Measurements from ENCODE around the gene FHL2. TPM values are rescaled to one million over a fixed set of nuclear protein-coding genes. Genes with fewer than 3 reads are reported as not detected.

FHL2 gene
- total and polyA plus RNA-seq, 9 donors: 300 to 1,049 (median 495) TPM

GRCh38 chr2:105379741-105380186, 19.1 kb downstream of the FHL2 start:
- Histone ChIP-seq H3K36me3 (no peaks in the 10 kb centered on the region), H3K4me3 (no peak overlapping the region), H3K9me3 (no peaks in the 10 kb centered on the region), H3K27ac (peak overlapping the region; percentile 70 to 98), H3K4me1 (ENCODE audit: insufficient read depth) (peaks cover 52% of the 10 kb centered on the region), H3K27me3 (no peaks in the 10 kb centered on the region)
- 70 to 76% (median 76%) methylated on average over 7 of the region's 7 CpGs for WGBS, 3 donors
- peak in 3 of 5 donors; percentile 13 to 51 (median 16) for DNase-seq
- intact Hi-C loops (cut with DNase I): loop anchor here in 1 of 4 donors (5.0 kb wide), 1 partner anchor 118 kb away; no protein-coding TSS in a partner anchor
- no peak for TF ChIP-seq CTCF (IDR thresholded peaks at IDR 0.05)
- TF ChIP-seq POLR2A (IDR thresholded peaks at IDR 0.05): no peak
- TF ChIP-seq EP300 (IDR thresholded peaks at IDR 0.05): no peak

- H3K27ac ChIP-seq: peak overlapping the region; percentile 23 to 98
- H3K9me3 ChIP-seq: no peaks in the 10 kb centered on the region
- no peaks in the 10 kb centered on the region for H3K27me3 ChIP-seq
- peak in 3 of 5 donors; percentile 19 to 52 (median 30) for DNase-seq
- H3K36me3 ChIP-seq: no peaks in the 10 kb centered on the region
- intact Hi-C loops (cut with DNase I): loop anchor here in 1 of 4 donors (5.0 kb wide), 1 partner anchor 118 kb away; no protein-coding TSS in a partner anchor
- H3K4me3 ChIP-seq: no peak overlapping the region
- 67 to 80% (median 71%) methylated on average over 4 of the region's 4 CpGs for WGBS, 3 donors
- peaks cover 56% of the 10 kb centered on the region for H3K4me1 ChIP-seq (ENCODE audit: insufficient read depth)
- TF ChIP-seq POLR2A (IDR thresholded peaks at IDR 0.05): no peak
- no peak for TF ChIP-seq CTCF (IDR thresholded peaks at IDR 0.05)
- TF ChIP-seq EP300 (IDR thresholded peaks at IDR 0.05): no peak
Measured at GRCh38 chr2:105378921-105379383, 19.9 kb downstream of the FHL2 start.

GRCh38 chr2:105378276-105378840, 20.5 kb downstream of the FHL2 start:
- peaks cover 62% of the 10 kb centered on the region for H3K4me1 ChIP-seq (ENCODE audit: insufficient read depth)
- peak in 3 of 5 donors; percentile 9 to 42 (median 17) for DNase-seq
- intact Hi-C loops (cut with DNase I): loop anchor here in 1 of 4 donors (5.0 kb wide), 1 partner anchor 119 kb away; no protein-coding TSS in a partner anchor
- 63 to 78% (median 65%) methylated on average over 12 of the region's 12 CpGs for WGBS, 3 donors
- TF ChIP-seq CTCF (IDR thresholded peaks at IDR 0.05): no peak
- TF ChIP-seq EP300 (IDR thresholded peaks at IDR 0.05): no peak
- TF ChIP-seq POLR2A (IDR thresholded peaks at IDR 0.05): no peak
- H3K27ac ChIP-seq: peak overlapping the region; percentile 23 to 98
- no peaks in the 10 kb centered on the region for H3K9me3 ChIP-seq
- H3K27me3 ChIP-seq: no peaks in the 10 kb centered on the region
- no peak overlapping the region for H3K4me3 ChIP-seq
- H3K36me3 ChIP-seq: no peaks in the 10 kb centered on the region

GRCh38 chr2:105377871-105378270, 21.0 kb downstream of the FHL2 start:
- 68 to 81% (median 77%) methylated on average over 3 of the region's 3 CpGs for WGBS, 3 donors
- Histone ChIP-seq H3K4me1 (ENCODE audit: insufficient read depth) (peaks cover 63% of the 10 kb centered on the region), H3K4me3 (no peak overlapping the region), H3K27me3 (no peaks in the 10 kb centered on the region), H3K27ac (peak overlapping the region; percentile 10 to 98), H3K9me3 (no peaks in the 10 kb centered on the region), H3K36me3 (no peaks in the 10 kb centered on the region)
- TF ChIP-seq POLR2A (IDR thresholded peaks at IDR 0.05): no peak
- no peak for TF ChIP-seq EP300 (IDR thresholded peaks at IDR 0.05)
- no peak for TF ChIP-seq CTCF (IDR thresholded peaks at IDR 0.05)
- no peak for DNase-seq
- intact Hi-C loops (cut with DNase I): loop anchor here in 1 of 4 donors (5.0 kb wide), 1 partner anchor 119 kb away; no protein-coding TSS in a partner anchor
